ENCODE results near the gene UGGT1.

The UGGT1 gene

GRCh38 chr2:128090945-128091725, at the start of gene UGGT1:
Gene UGGT1 (plus strand): TSS chr2:128091200. CDS start chr2:128091358, 158 bp downstream.
- peak; percentile 93 for DNase-seq

- DNase-seq = no peak
Measured at GRCh38 chr2:128041561-128041960, 49.4 kb upstream of the UGGT1 start.

- no peak for DNase-seq
Measured at GRCh38 chr2:128043041-128043440, 48.0 kb upstream of the UGGT1 start.

GRCh38 chr2:128053331-128053730, 37.7 kb upstream of the UGGT1 start:
- DNase-seq = no peak

- no peak for DNase-seq
Measured at GRCh38 chr2:128054104-128054885, 36.7 kb upstream of the UGGT1 start.

- DNase-seq = no peak
Measured at GRCh38 chr2:128057334-128057733, 33.7 kb upstream of the UGGT1 start.

GRCh38 chr2:128058114-128058513, 32.9 kb upstream of the UGGT1 start:
- DNase-seq = no peak

GRCh38 chr2:128062571-128062970, 28.4 kb upstream of the UGGT1 start:
- no peak for DNase-seq

- no peak for DNase-seq
Measured at GRCh38 chr2:128064353-128064752, 26.6 kb upstream of the UGGT1 start.

- no peak for DNase-seq
Measured at GRCh38 chr2:128069769-128070168, 21.2 kb upstream of the UGGT1 start.

GRCh38 chr2:128073278-128073677, 17.7 kb upstream of the UGGT1 start:
- no peak for DNase-seq

GRCh38 chr2:128076461-128077106, 14.4 kb upstream of the UGGT1 start:
- DNase-seq = no peak

GRCh38 chr2:128084757-128085156, 6.2 kb upstream of the UGGT1 start:
- no peak for DNase-seq

GRCh38 chr2:128086244-128086643, 4.8 kb upstream of the UGGT1 start:
- DNase-seq = no peak

GRCh38 chr2:128090575-128090944, 440 bp upstream of the UGGT1 start:
- DNase-seq = no peak

GRCh38 chr2:128091726-128092080, 703 bp downstream of the UGGT1 start:
- no peak for DNase-seq

- DNase-seq = no peak
Measured at GRCh38 chr2:128092656-128093055, 1.7 kb downstream of the UGGT1 start.

- no peak for DNase-seq
Measured at GRCh38 chr2:128093762-128094161, 2.8 kb downstream of the UGGT1 start.

- no peak for DNase-seq
Measured at GRCh38 chr2:128095201-128095600, 4.2 kb downstream of the UGGT1 start.

- DNase-seq = no peak
Measured at GRCh38 chr2:128103407-128103806, 12.4 kb downstream of the UGGT1 start.

GRCh38 chr2:128105072-128105471, 14.1 kb downstream of the UGGT1 start:
- no peak for DNase-seq

GRCh38 chr2:128108166-128108565, 17.2 kb downstream of the UGGT1 start:
- no peak for DNase-seq

GRCh38 chr2:128109243-128109642, 18.2 kb downstream of the UGGT1 start:
- no peak for DNase-seq
